ENCODE results near the gene GPX2. TPM values are rescaled to one million over a fixed set of nuclear protein-coding genes. Genes with fewer than 3 reads are reported as not detected.

Gene GPX2
- polyA plus RNA-seq, 1 experiment, result 1.3 TPM

DNA sequence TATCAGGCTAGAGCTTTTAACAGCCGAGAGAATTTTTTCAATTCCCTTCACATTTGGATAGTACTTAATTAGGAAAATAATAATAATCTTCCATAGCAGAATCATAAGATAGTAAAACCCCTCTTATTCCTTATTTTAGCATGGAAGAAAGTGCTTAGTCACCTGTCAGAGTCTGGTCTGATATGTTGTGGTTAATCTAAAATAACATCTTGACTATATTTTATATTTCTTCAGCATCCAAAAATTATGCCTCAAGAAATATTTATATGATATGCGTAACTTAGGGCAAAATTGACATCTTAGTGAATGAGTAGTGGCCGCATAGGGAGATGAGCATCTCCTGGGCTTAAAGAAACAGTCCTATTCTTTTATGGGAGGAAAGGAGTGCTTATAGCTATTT, 15.5 kb downstream of the GPX2 start:
- Histone ChIP-seq H3K4me3 (ENCODE audit: low read depth, low read length) (no peak overlapping the region), H3K9me3 (ENCODE audit: control insufficient read depth, insufficient read depth, low read length) (no peaks in the 10 kb centered on the region), H3K27ac (ENCODE audit: low read depth, low read length) (no peak overlapping the region), H3K27me3 (ENCODE audit: control insufficient read depth, insufficient read depth, low read length) (no peaks in the 10 kb centered on the region)
- ChIA-PET CTCF (interaction anchor here (0.6 to 1.5 kb wide), 3 partner anchors 10 to 23 kb away, joined by 3 to 8 read pairs (median 4); no protein-coding TSS in a partner anchor), POLR2A (no interaction called here)
- TF ChIP-seq, protein P1, sequence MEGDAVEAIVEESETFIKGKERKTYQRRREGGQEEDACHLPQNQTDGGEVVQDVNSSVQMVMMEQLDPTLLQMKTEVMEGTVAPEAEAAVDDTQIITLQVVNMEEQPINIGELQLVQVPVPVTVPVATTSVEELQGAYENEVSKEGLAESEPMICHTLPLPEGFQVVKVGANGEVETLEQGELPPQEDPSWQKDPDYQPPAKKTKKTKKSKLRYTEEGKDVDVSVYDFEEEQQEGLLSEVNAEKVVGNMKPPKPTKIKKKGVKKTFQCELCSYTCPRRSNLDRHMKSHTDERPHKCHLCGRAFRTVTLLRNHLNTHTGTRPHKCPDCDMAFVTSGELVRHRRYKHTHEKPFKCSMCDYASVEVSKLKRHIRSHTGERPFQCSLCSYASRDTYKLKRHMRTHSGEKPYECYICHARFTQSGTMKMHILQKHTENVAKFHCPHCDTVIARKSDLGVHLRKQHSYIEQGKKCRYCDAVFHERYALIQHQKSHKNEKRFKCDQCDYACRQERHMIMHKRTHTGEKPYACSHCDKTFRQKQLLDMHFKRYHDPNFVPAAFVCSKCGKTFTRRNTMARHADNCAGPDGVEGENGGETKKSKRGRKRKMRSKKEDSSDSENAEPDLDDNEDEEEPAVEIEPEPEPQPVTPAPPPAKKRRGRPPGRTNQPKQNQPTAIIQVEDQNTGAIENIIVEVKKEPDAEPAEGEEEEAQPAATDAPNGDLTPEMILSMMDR (IDR thresholded peaks at IDR 0.05; ENCODE audit: low read depth, low read length), result no peak
- no peak for DNase-seq (ENCODE audit: low read depth, low spot score)

DNA sequence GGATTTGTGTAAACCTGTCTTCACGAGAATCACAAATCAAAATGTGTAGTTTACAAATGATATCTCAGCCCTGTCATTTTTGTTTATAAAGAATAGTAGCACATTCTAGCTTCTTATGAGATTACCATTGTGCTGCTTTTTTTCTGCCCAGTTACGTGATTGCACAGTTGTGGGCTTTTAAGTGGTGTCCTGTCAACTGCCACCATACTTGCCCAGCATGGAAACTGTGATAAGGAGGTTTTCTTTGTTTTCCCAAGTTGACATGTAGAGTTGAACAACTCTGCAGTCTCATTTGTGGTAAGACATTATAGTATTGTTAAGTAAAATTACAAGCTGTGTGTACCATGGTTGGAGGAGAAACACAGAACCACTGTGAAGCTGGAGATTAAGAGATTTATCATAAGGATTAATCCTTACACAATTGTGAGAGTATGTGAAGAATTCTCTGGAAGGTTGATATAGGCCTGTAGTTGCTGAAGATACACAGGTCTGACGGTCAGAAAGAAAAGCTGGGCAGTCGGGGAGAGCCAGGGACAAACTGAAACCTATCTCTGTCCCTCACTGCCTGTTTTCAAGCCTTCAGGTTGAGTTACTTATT, 16.0 kb downstream of the GPX2 start:
- no peak overlapping the region for H3K4me3 ChIP-seq (ENCODE audit: low read depth, low read length)
- no peaks in the 10 kb centered on the region for H3K27me3 ChIP-seq (ENCODE audit: control insufficient read depth, insufficient read depth, low read length)
- H3K27ac ChIP-seq (ENCODE audit: low read depth, low read length), result no peak overlapping the region
- no peaks in the 10 kb centered on the region for H3K9me3 ChIP-seq (ENCODE audit: control insufficient read depth, insufficient read depth, low read length)
- DNase-seq (ENCODE audit: low read depth, low spot score), result no peak
- TF ChIP-seq, protein P1 (IDR thresholded peaks at IDR 0.05; ENCODE audit: low read depth, low read length), result no peak
- ChIA-PET POLR2A (no interaction called here), CTCF (interaction anchor here (0.6 to 1.5 kb wide), 5 partner anchors 10 to 265 kb away, joined by 3 to 8 read pairs (median 4); no protein-coding TSS in a partner anchor)

DNA sequence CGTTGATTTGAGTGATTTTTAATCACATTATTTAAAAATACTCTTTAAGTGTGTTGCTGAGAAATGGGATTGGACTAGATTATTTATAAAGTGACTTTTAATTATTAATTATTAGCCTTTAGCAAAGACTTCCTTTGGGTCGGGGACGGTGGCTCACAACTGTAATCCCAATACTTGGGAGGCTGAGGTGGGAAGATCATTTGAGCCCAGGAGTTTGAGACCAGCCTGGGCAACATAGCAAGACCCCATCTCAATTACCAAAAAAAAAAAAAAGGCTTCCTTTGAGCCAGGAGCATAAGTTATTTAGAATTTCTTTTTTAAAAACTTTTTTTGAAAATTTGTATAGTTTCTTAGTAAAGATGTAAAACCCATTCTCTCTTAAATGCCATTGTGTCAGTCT, 19.5 kb downstream of the GPX2 start:
- ChIA-PET POLR2A (interaction anchor here (1.1 kb wide), 1 partner anchor 8 kb away, joined by 4 read pairs; no protein-coding TSS in a partner anchor), CTCF (interaction anchor here (0.6 to 1.9 kb wide), 4 partner anchors 12 to 100 kb away, joined by 3 to 10 read pairs (median 4); no protein-coding TSS in a partner anchor)
- TF ChIP-seq, protein P1 (IDR thresholded peaks at IDR 0.05; ENCODE audit: low read depth, low read length), result no peak
- Histone ChIP-seq H3K4me3 (ENCODE audit: low read depth, low read length) (no peak overlapping the region), H3K27me3 (ENCODE audit: control insufficient read depth, insufficient read depth, low read length) (no peaks in the 10 kb centered on the region), H3K27ac (ENCODE audit: low read depth, low read length) (no peak overlapping the region), H3K9me3 (ENCODE audit: control insufficient read depth, insufficient read depth, low read length) (no peaks in the 10 kb centered on the region)
- DNase-seq (ENCODE audit: low read depth, low spot score), result no peak

DNA sequence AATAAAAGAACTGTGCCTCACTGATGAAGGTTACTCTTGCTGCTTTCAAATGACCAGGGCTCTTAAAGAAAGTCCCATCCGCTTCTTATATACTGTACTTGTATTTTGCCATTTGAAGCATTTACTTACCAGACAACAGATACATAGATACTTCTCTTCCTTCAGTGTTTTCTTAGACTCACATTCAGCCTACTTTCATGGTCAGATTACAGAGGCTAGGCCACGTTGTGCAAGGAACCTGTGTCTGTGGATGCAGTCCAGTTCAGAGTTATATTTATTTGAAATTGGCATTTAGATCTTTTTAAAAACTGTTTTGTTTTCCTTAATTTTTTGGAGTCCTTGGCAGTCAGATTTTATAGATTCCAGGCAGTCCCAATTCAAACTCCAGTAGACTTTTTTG, 22.1 kb downstream of the GPX2 start:
- POLR2A ChIA-PET, result no interaction called here
- CTCF ChIA-PET, result interaction anchor here (1.2 to 2.3 kb wide), 2 partner anchors 10 to 97 kb away, joined by 3 to 7 read pairs; no protein-coding TSS in a partner anchor
- TF ChIP-seq, protein P1 (IDR thresholded peaks at IDR 0.05; ENCODE audit: low read depth, low read length), result no peak
- Histone ChIP-seq H3K27ac (ENCODE audit: low read depth, low read length) (no peak overlapping the region), H3K4me3 (ENCODE audit: low read depth, low read length) (no peak overlapping the region), H3K9me3 (ENCODE audit: control insufficient read depth, insufficient read depth, low read length) (no peaks in the 10 kb centered on the region), H3K27me3 (ENCODE audit: control insufficient read depth, insufficient read depth, low read length) (no peaks in the 10 kb centered on the region)
- DNase-seq (ENCODE audit: low read depth, low spot score), result no peak

DNA sequence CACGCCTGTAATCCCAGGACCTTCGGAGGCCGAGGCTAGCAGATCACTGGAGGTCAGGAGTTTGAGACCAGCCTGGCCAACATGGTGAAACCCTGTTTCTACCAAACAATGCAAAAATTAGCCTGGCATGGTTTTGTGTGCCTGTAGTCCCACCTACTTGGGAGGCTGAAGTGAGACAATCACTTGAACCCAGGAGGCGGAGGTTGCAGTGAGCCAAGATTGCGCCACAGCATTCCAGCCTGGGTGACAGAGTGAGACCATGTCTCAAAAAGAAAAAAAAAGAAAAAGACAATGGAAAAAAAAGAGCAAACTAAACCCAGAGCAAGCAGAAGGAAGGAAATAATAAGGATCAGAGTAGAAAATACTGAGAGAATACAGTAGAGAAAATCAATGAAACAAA, 22.9 kb downstream of the GPX2 start:
- TF ChIP-seq, protein P1 (IDR thresholded peaks at IDR 0.05; ENCODE audit: low read depth, low read length), result no peak
- POLR2A ChIA-PET, result no interaction called here
- Histone ChIP-seq H3K4me3 (ENCODE audit: low read depth, low read length) (no peak overlapping the region), H3K9me3 (ENCODE audit: control insufficient read depth, insufficient read depth, low read length) (no peaks in the 10 kb centered on the region; the same call in 1 of the 2 replicates), H3K27me3 (ENCODE audit: control insufficient read depth, insufficient read depth, low read length) (no peaks in the 10 kb centered on the region), H3K27ac (ENCODE audit: low read depth, low read length) (no peak overlapping the region)
- CTCF ChIA-PET, result interaction anchor here (1.2 to 2.3 kb wide), 2 partner anchors 9 to 96 kb away, joined by 3 to 7 read pairs; no protein-coding TSS in a partner anchor
- DNase-seq (ENCODE audit: low read depth, low spot score), result no peak
